GM12878 (cell line): ENCODE data around the gene EMX1.

Experiments
- EZH2 ChIP-seq: IDR thresholded peaks from 2 replicates; pipeline ENCODE4 v1.6.1; 2012; ENCODE audit warnings: low read depth, mild to moderate bottlenecking, control low read depth, inconsistent platforms, low read length, borderline replicate concordance; ENCODE audit not compliant: control insufficient read depth
- JUND ChIP-seq: IDR thresholded peaks from 2 replicates; pipeline ENCODE4 v1.6.1; 2012; ENCODE audit warnings: low read depth, mild to moderate bottlenecking, low read length, improper control_type of control experiment, moderate library complexity
- SIN3A ChIP-seq: IDR thresholded peaks from 2 replicates; pipeline ENCODE4 v1.6.1; 2012; ENCODE audit warnings: low read depth, low read length, improper control_type of control experiment
- YY1 ChIP-seq: IDR thresholded peaks from 2 replicates; pipeline ENCODE4 v1.6.1; 2011; ENCODE audit warnings: low read depth, mild to moderate bottlenecking, low read length
- TF ChIP-seq, protein P1 (sequence below): fragments of 450-650 bp; IDR thresholded peaks from 2 replicates; pipeline ENCODE4 v1.6.1; 2016; ENCODE audit warnings: mild to moderate bottlenecking
- TF ChIP-seq, protein P2 (sequence below): fragments of 450-650 bp; IDR thresholded peaks from 2 replicates; pipeline ENCODE4 v1.6.1; 2017; ENCODE audit warnings: mild to moderate bottlenecking, low read depth, inconsistent platforms; ENCODE audit not compliant: poor library complexity, severe bottlenecking
- TF ChIP-seq, protein P3 (sequence below), 3 experiments: IDR thresholded peaks in 2 of 3; conservative IDR thresholded peaks in 1 of 3; 2 replicates each; pipeline ENCODE4 v1.5.1; 2011; ENCODE audit warnings: low read depth in 3 of 3, low read length in 3 of 3, mild to moderate bottlenecking in 3 of 3, control low read depth in 2 of 3, moderate library complexity in 2 of 3, inconsistent platforms in 1 of 3, mixed read lengths in 1 of 3; ENCODE audit not compliant: control insufficient read depth in 2 of 3, insufficient read depth in 1 of 3; ENCODE audit errors: extremely low read depth in 1 of 3

DNA sequence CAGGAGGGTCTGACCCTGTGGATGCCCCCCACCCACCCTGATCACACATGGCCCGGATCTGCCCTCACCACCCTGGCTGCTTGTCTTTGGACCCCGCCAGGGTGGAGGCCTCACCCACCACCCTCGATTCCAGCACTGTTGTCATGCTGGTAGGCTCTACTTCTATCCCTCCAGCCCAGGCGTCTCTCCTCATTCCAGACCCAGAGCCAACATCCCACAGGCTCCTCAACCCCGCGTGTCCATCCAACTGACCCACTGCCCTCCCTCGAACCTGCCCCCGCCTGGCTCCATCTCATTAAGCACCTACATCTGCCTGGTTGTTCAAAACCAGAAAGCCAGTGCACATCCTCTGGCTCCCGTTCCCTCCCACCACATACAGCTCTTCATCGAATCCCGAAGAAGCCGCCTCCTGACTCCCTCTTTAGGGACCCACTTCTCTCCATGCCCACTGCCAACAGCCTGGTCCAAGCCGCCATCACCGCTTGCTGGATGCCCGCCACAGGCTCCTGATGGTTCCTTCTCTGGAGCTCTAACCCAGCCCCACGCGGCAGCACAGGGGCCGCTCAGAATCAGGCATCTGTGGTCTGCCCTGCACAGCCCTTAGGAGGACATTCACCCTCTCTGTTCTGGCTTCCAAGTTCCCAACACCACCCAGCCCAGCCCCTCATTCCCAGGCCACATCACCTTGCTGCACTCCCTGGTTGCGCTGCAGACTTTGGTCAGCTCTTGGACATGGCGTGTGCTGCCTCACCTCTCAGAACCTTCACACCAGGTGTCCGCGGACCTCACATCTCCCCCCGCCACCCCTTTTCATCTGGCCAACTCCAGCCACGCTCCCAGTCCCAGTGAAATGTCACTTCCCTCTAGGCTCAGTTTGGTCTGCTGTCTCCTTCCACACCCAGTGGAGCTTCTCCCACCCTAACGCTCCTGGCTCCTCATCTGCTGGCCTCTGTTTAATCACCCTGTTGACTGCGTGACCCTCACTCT is 43.0 kb downstream of the EMX1 start:
- TF ChIP-seq JUND (no peak), SIN3A (no peak), EZH2 (no peak), YY1 (no peak)
- TF ChIP-seq, protein P1, sequence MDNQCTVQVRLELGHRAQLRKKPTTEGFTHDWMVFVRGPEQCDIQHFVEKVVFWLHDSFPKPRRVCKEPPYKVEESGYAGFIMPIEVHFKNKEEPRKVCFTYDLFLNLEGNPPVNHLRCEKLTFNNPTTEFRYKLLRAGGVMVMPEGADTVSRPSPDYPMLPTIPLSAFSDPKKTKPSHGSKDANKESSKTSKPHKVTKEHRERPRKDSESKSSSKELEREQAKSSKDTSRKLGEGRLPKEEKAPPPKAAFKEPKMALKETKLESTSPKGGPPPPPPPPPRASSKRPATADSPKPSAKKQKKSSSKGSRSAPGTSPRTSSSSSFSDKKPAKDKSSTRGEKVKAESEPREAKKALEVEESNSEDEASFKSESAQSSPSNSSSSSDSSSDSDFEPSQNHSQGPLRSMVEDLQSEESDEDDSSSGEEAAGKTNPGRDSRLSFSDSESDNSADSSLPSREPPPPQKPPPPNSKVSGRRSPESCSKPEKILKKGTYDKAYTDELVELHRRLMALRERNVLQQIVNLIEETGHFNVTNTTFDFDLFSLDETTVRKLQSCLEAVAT, result no peak
- TF ChIP-seq, protein P2, sequence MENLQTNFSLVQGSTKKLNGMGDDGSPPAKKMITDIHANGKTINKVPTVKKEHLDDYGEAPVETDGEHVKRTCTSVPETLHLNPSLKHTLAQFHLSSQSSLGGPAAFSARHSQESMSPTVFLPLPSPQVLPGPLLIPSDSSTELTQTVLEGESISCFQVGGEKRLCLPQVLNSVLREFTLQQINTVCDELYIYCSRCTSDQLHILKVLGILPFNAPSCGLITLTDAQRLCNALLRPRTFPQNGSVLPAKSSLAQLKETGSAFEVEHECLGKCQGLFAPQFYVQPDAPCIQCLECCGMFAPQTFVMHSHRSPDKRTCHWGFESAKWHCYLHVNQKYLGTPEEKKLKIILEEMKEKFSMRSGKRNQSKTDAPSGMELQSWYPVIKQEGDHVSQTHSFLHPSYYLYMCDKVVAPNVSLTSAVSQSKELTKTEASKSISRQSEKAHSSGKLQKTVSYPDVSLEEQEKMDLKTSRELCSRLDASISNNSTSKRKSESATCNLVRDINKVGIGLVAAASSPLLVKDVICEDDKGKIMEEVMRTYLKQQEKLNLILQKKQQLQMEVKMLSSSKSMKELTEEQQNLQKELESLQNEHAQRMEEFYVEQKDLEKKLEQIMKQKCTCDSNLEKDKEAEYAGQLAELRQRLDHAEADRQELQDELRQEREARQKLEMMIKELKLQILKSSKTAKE, result no peak
- TF ChIP-seq, protein P3, sequence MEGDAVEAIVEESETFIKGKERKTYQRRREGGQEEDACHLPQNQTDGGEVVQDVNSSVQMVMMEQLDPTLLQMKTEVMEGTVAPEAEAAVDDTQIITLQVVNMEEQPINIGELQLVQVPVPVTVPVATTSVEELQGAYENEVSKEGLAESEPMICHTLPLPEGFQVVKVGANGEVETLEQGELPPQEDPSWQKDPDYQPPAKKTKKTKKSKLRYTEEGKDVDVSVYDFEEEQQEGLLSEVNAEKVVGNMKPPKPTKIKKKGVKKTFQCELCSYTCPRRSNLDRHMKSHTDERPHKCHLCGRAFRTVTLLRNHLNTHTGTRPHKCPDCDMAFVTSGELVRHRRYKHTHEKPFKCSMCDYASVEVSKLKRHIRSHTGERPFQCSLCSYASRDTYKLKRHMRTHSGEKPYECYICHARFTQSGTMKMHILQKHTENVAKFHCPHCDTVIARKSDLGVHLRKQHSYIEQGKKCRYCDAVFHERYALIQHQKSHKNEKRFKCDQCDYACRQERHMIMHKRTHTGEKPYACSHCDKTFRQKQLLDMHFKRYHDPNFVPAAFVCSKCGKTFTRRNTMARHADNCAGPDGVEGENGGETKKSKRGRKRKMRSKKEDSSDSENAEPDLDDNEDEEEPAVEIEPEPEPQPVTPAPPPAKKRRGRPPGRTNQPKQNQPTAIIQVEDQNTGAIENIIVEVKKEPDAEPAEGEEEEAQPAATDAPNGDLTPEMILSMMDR (IDR thresholded peaks at IDR 0.05 in 2 of 3, conservative IDR thresholded peaks at IDR 0.05 in 1 of 3; ENCODE audit: control insufficient read depth in 2 of 3, extremely low read depth in 1 of 3, insufficient read depth in 1 of 3, low read depth in 3 of 3, low read length in 3 of 3), result no peak
